Measurements from ENCODE around the gene TENM4.
"Not testable (repeated sequence)": the region's sequence is repeated elsewhere in the genome, so short reads cannot be mapped to it uniquely, and the experiment has no call there.

TENM4 gene

GRCh38 chr11:79229047-79229446, 211.8 kb downstream of the TENM4 start:
- no peak overlapping the region for H3K4me3 ChIP-seq (ENCODE audit: low read depth in 1 of 2, low read length in 2 of 2)
- no peak overlapping the region for H3K27ac ChIP-seq (ENCODE audit: low read depth, low read length)
- no peaks in the 10 kb centered on the region for H3K4me1 ChIP-seq (ENCODE audit: control insufficient read depth in 1 of 2, insufficient read depth in 2 of 2, low read length in 2 of 2)
- H3K27me3 ChIP-seq (ENCODE audit: control insufficient read depth in 1 of 2, insufficient read depth in 2 of 2, low read length in 2 of 2), result no peaks in the 10 kb centered on the region
- no peaks in the 10 kb centered on the region for H3K36me3 ChIP-seq (ENCODE audit: control insufficient read depth in 1 of 2, insufficient read depth in 2 of 2, low read length in 2 of 2)
- no peak overlapping the region for H3K9ac ChIP-seq (ENCODE audit: low read depth in 1 of 2, low read length in 2 of 2)
- H3K9me3 ChIP-seq (ENCODE audit: control insufficient read depth in 1 of 2, low read length in 2 of 2), result no peaks in the 10 kb centered on the region

GRCh38 chr11:79227767-79228755, 212.8 kb downstream of the TENM4 start:
- Histone ChIP-seq H3K4me3 (ENCODE audit: low read depth in 1 of 2, low read length in 2 of 2) (no peak overlapping the region), H3K4me1 (ENCODE audit: control insufficient read depth in 1 of 2, insufficient read depth in 2 of 2, low read length in 2 of 2) (no peaks in the 10 kb centered on the region)

GRCh38 chr11:79227308-79227707, 213.5 kb downstream of the TENM4 start:
- Histone ChIP-seq H3K27me3 (ENCODE audit: control insufficient read depth in 1 of 2, insufficient read depth in 2 of 2, low read length in 2 of 2) (no peaks in the 10 kb centered on the region), H3K9me3 (ENCODE audit: control insufficient read depth in 1 of 2, low read length in 2 of 2) (no peaks in the 10 kb centered on the region), H3K9ac (ENCODE audit: low read depth in 1 of 2, low read length in 2 of 2) (no peak overlapping the region), H3K36me3 (ENCODE audit: control insufficient read depth in 1 of 2, insufficient read depth in 2 of 2, low read length in 2 of 2) (no peaks in the 10 kb centered on the region), H3K4me3 (ENCODE audit: low read depth in 1 of 2, low read length in 2 of 2) (no peak overlapping the region), H3K27ac (ENCODE audit: low read depth, low read length) (no peak overlapping the region), H3K4me1 (ENCODE audit: control insufficient read depth in 1 of 2, insufficient read depth in 2 of 2, low read length in 2 of 2) (no peaks in the 10 kb centered on the region)

More at GRCh38 chr11:79227767-79228755, 212.8 kb downstream of the TENM4 start:
- Histone ChIP-seq H3K9me3 (ENCODE audit: control insufficient read depth in 1 of 2, low read length in 2 of 2) (no peaks in the 10 kb centered on the region), H3K9ac (ENCODE audit: low read depth in 1 of 2, low read length in 2 of 2) (no peak overlapping the region), H3K27ac (ENCODE audit: low read depth, low read length) (no peak overlapping the region), H3K27me3 (ENCODE audit: control insufficient read depth in 1 of 2, insufficient read depth in 2 of 2, low read length in 2 of 2) (no peaks in the 10 kb centered on the region), H3K36me3 (ENCODE audit: control insufficient read depth in 1 of 2, insufficient read depth in 2 of 2, low read length in 2 of 2) (no peaks in the 10 kb centered on the region)

GRCh38 chr11:79226126-79226525, 214.7 kb downstream of the TENM4 start:
- Histone ChIP-seq H3K9me3 (ENCODE audit: control insufficient read depth in 1 of 2, low read length in 2 of 2) (peaks cover 0 to 3% of the 10 kb centered on the region in 2 donors), H3K27me3 (ENCODE audit: control insufficient read depth in 1 of 2, insufficient read depth in 2 of 2, low read length in 2 of 2) (no peaks in the 10 kb centered on the region), H3K4me3 (ENCODE audit: low read depth in 1 of 2, low read length in 2 of 2) (no peak overlapping the region), H3K9ac (ENCODE audit: low read depth in 1 of 2, low read length in 2 of 2) (no peak overlapping the region), H3K36me3 (ENCODE audit: control insufficient read depth in 1 of 2, insufficient read depth in 2 of 2, low read length in 2 of 2) (no peaks in the 10 kb centered on the region), H3K27ac (ENCODE audit: low read depth, low read length) (no peak overlapping the region), H3K4me1 (ENCODE audit: control insufficient read depth in 1 of 2, insufficient read depth in 2 of 2, low read length in 2 of 2) (no peaks in the 10 kb centered on the region)

GRCh38 chr11:79222163-79222562, 218.7 kb downstream of the TENM4 start:
- H3K4me1 ChIP-seq (ENCODE audit: control insufficient read depth in 1 of 2, insufficient read depth in 2 of 2, low read length in 2 of 2); H3K36me3 ChIP-seq (ENCODE audit: control insufficient read depth in 1 of 2, insufficient read depth in 2 of 2, low read length in 2 of 2); H3K4me3 ChIP-seq (ENCODE audit: low read depth in 1 of 2, low read length in 2 of 2); H3K9ac ChIP-seq (ENCODE audit: low read depth in 1 of 2, low read length in 2 of 2); H3K27me3 ChIP-seq (ENCODE audit: control insufficient read depth in 1 of 2, insufficient read depth in 2 of 2, low read length in 2 of 2); H3K27ac ChIP-seq (ENCODE audit: low read depth, low read length); H3K9me3 ChIP-seq (ENCODE audit: control insufficient read depth in 1 of 2, low read length in 2 of 2): not testable (repeated sequence)

GRCh38 chr11:79221444-79222130, 219.2 kb downstream of the TENM4 start:
- no peak overlapping the region for H3K27ac ChIP-seq (ENCODE audit: low read depth, low read length)
- no peaks in the 10 kb centered on the region for H3K36me3 ChIP-seq (ENCODE audit: control insufficient read depth in 1 of 2, insufficient read depth in 2 of 2, low read length in 2 of 2)
- no peaks in the 10 kb centered on the region for H3K4me1 ChIP-seq (ENCODE audit: control insufficient read depth in 1 of 2, insufficient read depth in 2 of 2, low read length in 2 of 2)
- H3K9ac ChIP-seq (ENCODE audit: low read depth in 1 of 2, low read length in 2 of 2), result no peak overlapping the region
- peaks cover 0 to 3% of the 10 kb centered on the region in 2 donors for H3K9me3 ChIP-seq (ENCODE audit: control insufficient read depth in 1 of 2, low read length in 2 of 2)
- H3K4me3 ChIP-seq (ENCODE audit: low read depth in 1 of 2, low read length in 2 of 2), result no peak overlapping the region
- no peaks in the 10 kb centered on the region for H3K27me3 ChIP-seq (ENCODE audit: control insufficient read depth in 1 of 2, insufficient read depth in 2 of 2, low read length in 2 of 2)

- Histone ChIP-seq H3K4me3 (ENCODE audit: low read depth in 1 of 2, low read length in 2 of 2) (no peak overlapping the region), H3K4me1 (ENCODE audit: control insufficient read depth in 1 of 2, insufficient read depth in 2 of 2, low read length in 2 of 2) (no peaks in the 10 kb centered on the region), H3K9me3 (ENCODE audit: control insufficient read depth in 1 of 2, low read length in 2 of 2) (peaks cover 0 to 3% of the 10 kb centered on the region in 2 donors), H3K36me3 (ENCODE audit: control insufficient read depth in 1 of 2, insufficient read depth in 2 of 2, low read length in 2 of 2) (no peaks in the 10 kb centered on the region), H3K9ac (ENCODE audit: low read depth in 1 of 2, low read length in 2 of 2) (no peak overlapping the region), H3K27me3 (ENCODE audit: control insufficient read depth in 1 of 2, insufficient read depth in 2 of 2, low read length in 2 of 2) (no peaks in the 10 kb centered on the region), H3K27ac (ENCODE audit: low read depth, low read length) (no peak overlapping the region)
Measured at GRCh38 chr11:79220171-79220570, 220.7 kb downstream of the TENM4 start.

- Histone ChIP-seq H3K4me1 (ENCODE audit: control insufficient read depth in 1 of 2, insufficient read depth in 2 of 2, low read length in 2 of 2) (no peaks in the 10 kb centered on the region), H3K9me3 (ENCODE audit: control insufficient read depth in 1 of 2, low read length in 2 of 2) (peaks cover 0 to 3% of the 10 kb centered on the region in 2 donors), H3K27ac (ENCODE audit: low read depth, low read length) (no peak overlapping the region), H3K27me3 (ENCODE audit: control insufficient read depth in 1 of 2, insufficient read depth in 2 of 2, low read length in 2 of 2) (no peaks in the 10 kb centered on the region), H3K4me3 (ENCODE audit: low read depth in 1 of 2, low read length in 2 of 2) (no peak overlapping the region), H3K9ac (ENCODE audit: low read depth in 1 of 2, low read length in 2 of 2) (no peak overlapping the region), H3K36me3 (ENCODE audit: control insufficient read depth in 1 of 2, insufficient read depth in 2 of 2, low read length in 2 of 2) (no peaks in the 10 kb centered on the region)
Measured at GRCh38 chr11:79219186-79220045, 221.4 kb downstream of the TENM4 start.

GRCh38 chr11:79212741-79213190, 228.1 kb downstream of the TENM4 start:
- Histone ChIP-seq H3K4me1 (ENCODE audit: control insufficient read depth in 1 of 2, insufficient read depth in 2 of 2, low read length in 2 of 2) (no peaks in the 10 kb centered on the region), H3K36me3 (ENCODE audit: control insufficient read depth in 1 of 2, insufficient read depth in 2 of 2, low read length in 2 of 2) (no peaks in the 10 kb centered on the region), H3K27ac (ENCODE audit: low read depth, low read length) (no peak overlapping the region), H3K4me3 (ENCODE audit: low read depth in 1 of 2, low read length in 2 of 2) (no peak overlapping the region), H3K9ac (ENCODE audit: low read depth in 1 of 2, low read length in 2 of 2) (no peak overlapping the region), H3K9me3 (ENCODE audit: control insufficient read depth in 1 of 2, low read length in 2 of 2) (no peaks in the 10 kb centered on the region), H3K27me3 (ENCODE audit: control insufficient read depth in 1 of 2, insufficient read depth in 2 of 2, low read length in 2 of 2) (no peaks in the 10 kb centered on the region)

All from duodenal mucosa (tissue), 2 donors.